GM18867 (cell line): ENCODE measurements around the gene PLEKHA4.

Experiments used
- ATAC-seq: cut with Tn5 transposase; IDR thresholded peaks from one replicate; pipeline ENCODE4 v1.9.1; 2021; ENCODE audit warnings: mild to moderate bottlenecking, moderate library complexity; ENCODE audit not compliant: unreplicated experiment

Gene PLEKHA4

GRCh38 chr19:48830965-48831364, 37.5 kb downstream of the PLEKHA4 start:
- no peak for ATAC-seq

DNA sequence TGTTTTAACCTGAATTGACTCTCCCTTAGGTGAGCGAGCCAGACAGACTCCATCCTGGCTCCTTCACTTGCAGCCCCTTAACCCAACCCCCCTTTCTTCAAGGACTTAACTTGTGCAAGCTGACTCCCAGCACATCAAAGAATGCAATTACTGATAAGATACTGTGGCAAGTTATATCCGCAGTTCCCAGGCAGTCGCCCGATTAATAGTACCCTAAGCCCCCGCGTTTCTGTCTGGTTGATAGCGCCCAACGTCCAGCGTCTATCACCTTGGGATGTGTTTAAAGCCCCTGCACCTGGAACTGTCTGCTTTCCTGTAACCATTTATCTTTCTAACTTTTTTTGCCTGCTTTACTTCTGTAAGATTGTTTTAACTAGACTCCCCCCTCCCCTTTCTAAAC, 38.3 kb downstream of the PLEKHA4 start:
- ATAC-seq = no peak

DNA sequence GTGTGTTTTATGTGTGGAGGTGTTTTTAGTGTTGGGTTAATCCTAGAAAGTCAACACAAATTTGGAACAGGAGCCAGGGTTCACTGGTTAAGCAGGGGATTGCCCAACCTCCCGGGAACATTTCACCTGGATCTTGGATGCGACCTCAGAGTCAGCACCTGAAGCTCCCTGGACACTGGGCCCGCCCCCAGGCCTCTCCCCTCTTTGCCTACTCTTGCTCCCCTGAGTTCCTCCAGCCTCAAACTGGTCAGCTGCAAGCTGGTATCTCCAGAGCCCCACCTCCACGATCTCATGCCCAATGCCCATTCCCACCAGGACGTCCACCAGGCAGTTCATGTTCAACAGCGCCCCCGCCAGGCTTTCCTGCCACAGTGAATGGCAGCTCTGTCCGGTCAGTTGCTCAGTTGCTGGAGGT, 41.8 kb downstream of the PLEKHA4 start:
- ATAC-seq = no peak

- no peak for ATAC-seq
Measured at GRCh38 chr19:48822514-48822913, 45.9 kb downstream of the PLEKHA4 start.

- ATAC-seq = no peak
Measured at GRCh38 chr19:48821633-48822032, 46.8 kb downstream of the PLEKHA4 start.

DNA sequence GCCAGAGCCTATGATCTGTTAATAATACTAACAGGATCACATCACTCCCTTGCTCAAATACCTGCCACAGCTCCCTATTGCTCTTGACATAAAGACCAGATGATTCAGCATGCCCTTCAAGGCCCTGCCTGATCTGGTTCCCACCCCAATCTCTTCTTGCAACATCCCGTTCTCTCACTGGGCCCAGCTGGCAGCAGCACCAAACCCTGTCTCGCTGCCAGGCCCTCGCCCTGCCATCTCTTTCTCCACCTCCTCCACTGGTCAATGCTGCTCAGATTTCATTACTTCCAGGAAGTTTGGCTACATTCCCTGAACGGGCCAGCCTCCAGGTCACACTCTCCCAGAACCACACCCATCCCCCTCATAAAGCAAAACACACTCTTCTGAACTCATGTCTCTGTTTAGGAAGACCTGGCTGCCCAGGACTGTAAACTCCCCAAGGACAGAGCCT, 49.0 kb downstream of the PLEKHA4 start:
- ATAC-seq = no peak

DNA sequence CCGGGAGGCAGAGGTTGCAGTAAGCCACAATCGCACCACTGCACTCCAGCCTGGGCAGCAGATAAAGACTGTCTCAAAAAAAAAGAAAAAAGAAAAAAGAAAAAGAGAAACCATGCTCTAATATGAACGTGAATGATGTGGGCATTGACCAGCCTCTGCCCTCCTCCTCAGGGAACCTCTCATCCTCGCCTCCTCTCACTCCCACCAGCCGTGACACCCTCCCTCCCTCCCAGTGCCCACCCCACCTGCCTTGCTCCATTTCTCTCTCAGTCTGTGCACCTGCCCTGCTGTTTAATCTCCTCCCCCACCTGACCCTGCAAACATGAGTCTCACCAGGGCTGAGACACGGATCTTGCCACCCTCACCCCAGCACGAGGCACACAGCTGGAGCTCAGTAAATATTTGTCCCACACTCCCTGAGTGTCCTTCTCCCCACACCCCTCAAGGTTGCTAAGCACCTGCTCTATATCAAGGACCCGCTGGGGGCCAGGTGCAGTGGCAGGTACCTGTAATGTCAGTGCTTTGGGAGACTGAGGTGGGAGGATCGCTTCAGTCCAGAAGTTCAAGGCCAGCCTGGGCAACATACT, 50.1 kb downstream of the PLEKHA4 start:
- no peak for ATAC-seq

DNA sequence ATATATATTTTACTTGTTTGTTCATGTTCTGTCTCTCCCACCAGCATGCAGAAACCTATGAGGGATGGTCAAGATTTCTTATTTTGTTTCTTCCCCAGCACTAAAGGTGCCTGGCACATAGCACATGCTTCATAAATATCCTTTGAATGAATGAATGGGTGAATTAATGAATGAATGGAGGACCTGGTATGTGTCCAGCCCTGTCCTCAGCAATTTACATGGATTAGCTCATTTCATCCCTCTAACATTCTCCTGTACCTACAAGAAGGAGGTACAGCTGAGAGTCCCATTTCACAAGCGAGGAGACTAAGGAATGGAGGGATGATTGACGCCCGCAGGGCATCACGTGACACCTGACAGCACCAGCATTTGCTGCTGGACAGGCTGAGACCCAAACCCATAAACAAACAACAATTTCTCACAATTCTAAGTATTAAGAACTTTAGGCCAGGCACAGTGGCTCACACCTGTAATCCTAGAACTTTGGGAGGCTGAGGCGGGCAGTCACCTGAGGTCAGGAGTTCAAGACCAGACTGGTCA, 50.8 kb downstream of the PLEKHA4 start:
- ATAC-seq = no peak

DNA sequence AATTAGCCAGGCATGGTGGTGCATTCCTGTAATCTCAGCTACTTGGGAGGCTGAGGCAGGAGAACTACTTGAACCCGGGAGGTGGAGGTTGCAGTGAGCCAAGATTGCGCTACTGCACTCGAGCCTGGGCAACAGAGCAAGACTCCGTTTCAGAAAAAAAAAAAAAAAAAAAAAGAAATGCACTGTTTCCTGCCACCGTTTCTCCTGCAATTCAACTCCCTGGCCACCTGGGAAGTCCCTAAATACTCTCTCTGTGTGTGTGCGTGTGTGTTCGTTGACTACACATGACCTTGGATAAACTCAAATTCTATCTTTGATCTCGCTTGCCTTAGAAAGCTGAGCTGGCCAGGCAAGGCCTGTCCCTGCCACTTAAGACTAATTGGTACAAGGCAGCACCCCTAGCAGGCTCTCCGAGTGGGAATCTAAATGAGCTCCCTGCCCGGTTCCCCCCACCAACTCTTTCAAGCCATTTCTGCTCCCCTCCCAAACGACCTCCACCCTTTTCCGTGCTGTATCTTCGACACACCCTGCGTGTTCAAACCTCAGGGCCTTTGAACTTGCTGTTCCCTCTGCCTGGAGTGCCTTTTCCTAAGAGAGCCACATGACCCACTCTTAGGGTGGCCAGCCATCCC, 52.4 kb downstream of the PLEKHA4 start:
- no peak for ATAC-seq

GRCh38 chr19:48814895-48815294, 53.5 kb downstream of the PLEKHA4 start:
- ATAC-seq = no peak

DNA sequence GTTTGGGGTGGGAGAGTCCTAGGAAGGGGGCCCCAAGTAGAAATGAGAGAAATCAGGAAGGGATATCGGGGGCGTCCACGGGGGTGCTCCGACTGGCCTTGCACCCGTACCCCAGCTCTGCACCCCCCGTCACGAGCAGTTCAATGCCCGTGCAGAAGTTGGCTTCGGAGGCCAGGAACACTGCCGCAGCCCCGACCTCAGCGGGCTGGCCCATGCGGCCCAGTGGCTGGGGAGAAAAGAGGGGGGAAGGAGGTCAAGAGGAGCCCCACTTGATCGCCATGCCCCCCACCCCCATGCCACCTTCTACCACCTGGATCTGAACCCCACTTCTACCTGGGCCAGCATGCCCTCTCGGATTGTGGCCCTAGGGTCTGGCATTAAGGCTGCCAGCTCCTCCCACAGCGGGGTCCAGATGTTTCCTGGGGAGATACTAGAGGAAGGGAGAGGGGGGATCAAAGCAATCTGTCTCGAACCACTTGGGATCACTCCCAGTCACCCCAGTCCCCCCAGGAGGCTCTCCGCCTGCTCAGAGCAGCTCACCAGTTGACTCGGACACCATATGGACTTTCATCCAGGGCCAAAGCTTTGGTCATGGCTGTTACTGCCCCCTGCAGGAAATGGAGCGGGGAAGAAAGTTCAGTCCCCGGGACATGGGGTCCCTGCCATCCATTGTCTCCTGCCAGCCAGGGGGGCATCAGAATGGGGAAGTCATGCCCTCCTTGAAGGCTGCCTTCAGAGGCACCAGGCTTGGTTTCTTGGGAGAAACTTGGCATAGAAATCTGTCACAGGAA, 55.1 kb downstream of the PLEKHA4 start:
- no peak for ATAC-seq

GRCh38 chr19:48812094-48812929, 56.1 kb downstream of the PLEKHA4 start:
- ATAC-seq = peak; percentile 60

DNA sequence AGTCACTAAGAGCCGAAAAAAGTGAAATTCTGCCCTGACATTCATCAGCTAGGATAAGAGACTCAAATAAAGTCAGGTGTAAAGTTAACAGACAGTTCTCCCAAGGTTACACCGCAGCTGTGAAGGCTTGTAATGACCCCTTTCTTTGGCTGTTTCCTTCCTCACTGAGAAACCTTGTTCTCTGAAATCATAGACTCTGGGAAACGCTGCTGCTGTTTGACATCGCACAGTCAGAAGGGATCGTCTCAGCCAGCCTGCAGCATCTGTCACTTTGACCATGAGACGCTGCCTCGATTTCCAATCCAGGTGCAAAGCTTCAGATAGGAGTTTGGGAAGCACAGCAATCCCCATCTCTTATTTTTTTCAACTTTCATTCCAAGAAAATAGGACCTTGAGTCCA, 58.3 kb downstream of the PLEKHA4 start:
- ATAC-seq = no peak

DNA sequence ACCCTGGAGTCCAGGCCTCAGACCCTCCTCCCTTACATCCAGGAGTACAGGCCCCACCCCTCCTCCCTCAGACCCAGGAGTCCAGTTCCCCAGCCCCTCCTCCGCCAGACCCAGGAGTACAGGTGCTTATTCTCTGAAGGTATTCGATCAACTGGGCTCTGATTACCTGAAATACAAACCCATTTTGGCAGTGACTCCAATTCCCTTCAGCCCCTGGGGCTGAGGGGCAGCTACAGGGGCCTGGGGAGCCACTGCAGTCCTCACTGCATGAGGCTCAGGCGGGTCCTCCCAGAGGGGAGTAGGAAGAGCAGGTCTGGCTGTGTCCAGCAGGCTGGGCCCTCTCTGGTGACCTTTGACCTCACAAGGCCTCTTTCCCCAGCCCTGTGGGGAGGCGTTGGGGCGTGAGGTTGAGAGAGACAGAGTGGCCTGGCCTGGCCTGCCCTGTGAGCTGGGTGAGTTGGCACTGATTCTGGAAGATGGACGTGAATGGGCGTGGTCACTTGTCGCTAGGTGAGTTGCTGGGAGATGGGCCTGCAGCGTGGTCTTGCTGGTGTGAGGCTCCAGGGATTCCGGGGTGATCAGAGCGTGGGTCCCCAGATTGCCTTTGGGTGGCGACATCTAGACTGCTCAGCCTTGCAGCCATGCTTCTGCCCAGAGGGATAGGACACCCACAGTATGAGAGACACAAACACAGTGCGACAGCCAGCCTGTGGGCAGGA, 60.7 kb downstream of the PLEKHA4 start:
- no peak for ATAC-seq

DNA sequence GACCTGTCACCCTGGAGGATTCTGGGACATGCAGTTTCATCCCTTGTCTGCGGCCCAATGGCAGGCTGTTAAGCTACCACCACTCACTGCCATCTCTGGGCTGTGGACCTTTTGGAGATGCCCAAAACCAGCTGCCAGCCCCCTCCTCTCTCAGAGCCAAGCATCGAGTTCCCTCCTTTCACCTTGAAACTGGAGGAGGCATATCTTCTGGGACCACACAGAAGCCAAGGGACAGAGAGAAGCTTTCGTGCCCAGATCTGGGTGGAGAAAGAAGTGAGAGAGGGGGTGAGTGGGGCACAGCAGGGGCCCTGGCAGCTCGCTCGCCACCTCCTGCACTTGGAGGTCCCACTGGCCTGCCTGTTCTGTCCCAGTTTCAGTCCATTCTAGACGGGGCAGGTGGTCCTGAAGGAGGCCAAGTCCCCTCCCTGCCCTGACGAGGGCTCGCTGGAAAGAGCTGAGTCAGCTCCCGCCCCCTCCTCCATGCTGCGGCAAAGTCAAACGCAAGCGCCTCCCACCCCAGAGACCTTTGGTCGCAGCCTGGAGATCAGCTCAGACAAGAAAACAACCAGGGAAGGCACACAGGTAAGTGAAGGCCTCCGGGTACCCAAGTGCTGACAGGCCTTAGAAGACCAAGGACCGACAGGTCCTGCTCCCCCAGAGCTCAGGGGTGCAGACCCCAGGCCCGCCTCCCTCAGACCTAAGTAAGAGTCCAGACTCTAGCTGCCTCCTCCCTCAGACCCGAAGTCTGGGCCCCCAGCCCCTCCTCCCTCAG, 61.4 kb downstream of the PLEKHA4 start:
- no peak for ATAC-seq

GRCh38 chr19:48806518-48806817, 61.9 kb downstream of the PLEKHA4 start:
- ATAC-seq = no peak

DNA sequence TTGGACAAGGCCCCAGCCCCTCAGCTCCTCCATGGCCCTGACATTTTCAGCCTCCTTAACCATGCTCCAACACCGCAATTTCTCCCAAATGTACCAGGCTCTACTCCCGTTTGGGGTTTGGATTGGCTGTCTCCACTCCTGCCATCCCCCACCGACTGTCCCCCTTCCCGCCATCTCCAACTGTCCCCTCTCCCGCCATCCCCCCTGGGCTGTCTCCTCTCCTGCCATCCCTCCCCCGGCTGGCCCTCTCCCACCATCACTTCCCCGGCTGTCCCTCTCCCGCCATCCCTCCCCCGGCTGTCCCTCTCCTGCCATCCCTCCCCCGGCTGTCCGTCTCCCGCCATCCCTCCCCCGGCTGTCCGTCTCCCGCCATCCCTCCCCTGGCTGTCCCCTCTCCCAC, 63.0 kb downstream of the PLEKHA4 start:
- ATAC-seq = no peak

- ATAC-seq = no peak
Measured at GRCh38 chr19:48804496-48804895, 63.9 kb downstream of the PLEKHA4 start.

DNA sequence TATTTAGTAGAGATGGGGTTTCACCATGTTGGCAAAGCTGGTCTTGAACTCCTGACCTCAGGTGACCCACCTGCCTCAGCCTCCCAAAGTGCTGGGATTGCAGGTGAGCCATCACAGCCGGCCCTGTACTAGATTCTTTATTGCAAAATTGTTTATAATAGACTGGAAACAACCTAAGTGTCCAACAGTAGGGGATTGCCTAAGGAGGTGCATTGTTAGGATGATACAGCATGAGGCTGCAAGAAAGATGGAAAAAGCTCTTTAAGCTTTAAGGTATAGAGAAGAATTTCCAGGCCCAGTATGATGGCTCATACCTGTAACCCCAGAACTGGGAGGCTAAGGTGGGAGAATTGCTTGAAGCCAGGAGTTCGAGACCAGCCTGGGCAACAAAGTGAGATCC, 65.8 kb downstream of the PLEKHA4 start:
- ATAC-seq = no peak
